BLaER1 treated with 17β-estradiol and CSF1 and Interleukin-3, amounts not matched to agents 10 nM and 100 nM (cell line): ENCODE results near the gene MT1A.

Source experiments
- H3K27ac ChIP-seq, 11 experiments: shearing (Covaris generic); formaldehyde crosslinking; 2 replicates each; pipeline ENCODE4 v1.8.1; 2022
- H3K27me3 ChIP-seq, 11 experiments: shearing (Covaris generic); formaldehyde crosslinking; 2 replicates each; pipeline ENCODE4 v1.8.1; 2022
- H3K36me3 ChIP-seq, 11 experiments: shearing (Covaris generic); formaldehyde crosslinking; 2 replicates each; pipeline ENCODE4 v1.8.1; 2022
- H3K4me1 ChIP-seq, 10 experiments: shearing (Covaris generic); formaldehyde crosslinking; 2 replicates each; pipeline ENCODE4 v1.8.1; 2022
- H3K4me2 ChIP-seq, 11 experiments: shearing (Covaris generic); formaldehyde crosslinking; 2 replicates each; pipeline ENCODE4 v1.8.1; 2022
- H3K4me3 ChIP-seq, 10 experiments: shearing (Covaris generic); formaldehyde crosslinking; 2 replicates each; pipeline ENCODE4 v1.8.1; 2022
- H3K9ac ChIP-seq, 11 experiments: shearing (Covaris generic); formaldehyde crosslinking; 2 replicates each; pipeline ENCODE4 v1.8.1; 2022
- H3K9me3 ChIP-seq, 11 experiments: shearing (Covaris generic); formaldehyde crosslinking; replicated peaks in 1 of 11; 2 replicates each; pipeline ENCODE4 v1.8.1; 2022
- H4K20me1 ChIP-seq, 11 experiments: shearing (Covaris generic); formaldehyde crosslinking; 2 replicates each; pipeline ENCODE4 v1.8.1; 2022
- Cebpa-rat ChIP-seq, 11 experiments: shearing (Covaris generic); IDR thresholded peaks; 2 replicates each; pipeline ENCODE4 v1.8.1; 2022

The MT1A gene

DNA sequence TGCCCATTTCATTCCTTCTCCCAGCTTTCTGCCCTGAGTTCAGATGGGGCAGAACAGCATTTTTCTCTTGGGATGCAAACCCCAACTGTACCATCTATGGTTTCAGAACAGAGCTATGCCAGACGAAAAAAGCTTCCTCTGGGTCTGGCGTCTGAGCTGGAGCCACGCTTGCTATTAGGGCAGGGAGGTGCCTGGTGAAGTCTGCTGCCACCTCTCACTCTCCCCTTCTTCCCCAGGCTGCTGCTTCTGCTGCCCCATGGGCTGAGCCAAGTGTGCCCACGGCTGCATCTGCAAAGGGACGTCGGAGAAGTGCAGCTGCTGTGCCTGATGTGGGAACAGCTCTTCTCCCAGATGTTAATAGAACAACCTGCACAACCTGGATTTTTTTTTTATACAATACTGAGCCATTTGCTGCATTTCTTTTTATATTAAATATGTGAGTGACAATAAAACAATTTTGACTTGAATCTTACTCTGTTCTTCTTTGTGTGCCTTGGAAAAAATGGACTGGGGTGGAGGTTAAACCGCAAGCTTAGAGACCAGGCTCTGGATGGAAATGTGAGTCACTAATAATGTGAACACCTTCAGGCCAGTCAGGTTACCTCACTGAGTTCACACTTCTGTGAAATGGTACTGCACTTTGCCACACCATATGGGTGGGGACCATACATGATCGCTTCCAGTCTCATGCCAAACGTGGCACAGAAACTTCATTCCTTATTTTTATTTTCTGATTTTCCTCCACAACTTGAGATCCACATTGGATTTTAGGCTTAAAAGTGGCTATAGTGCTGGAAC, 1.7 kb upstream of the MT1A start:
- H4K20me1 ChIP-seq, result peaks cover 0 to 59% (median 39%) of the 10 kb centered on the region in 11 experiments; a peak in 15 of 22 replicates
- peaks cover 100% of the 10 kb centered on the region in 11 experiments for H3K27me3 ChIP-seq

DNA sequence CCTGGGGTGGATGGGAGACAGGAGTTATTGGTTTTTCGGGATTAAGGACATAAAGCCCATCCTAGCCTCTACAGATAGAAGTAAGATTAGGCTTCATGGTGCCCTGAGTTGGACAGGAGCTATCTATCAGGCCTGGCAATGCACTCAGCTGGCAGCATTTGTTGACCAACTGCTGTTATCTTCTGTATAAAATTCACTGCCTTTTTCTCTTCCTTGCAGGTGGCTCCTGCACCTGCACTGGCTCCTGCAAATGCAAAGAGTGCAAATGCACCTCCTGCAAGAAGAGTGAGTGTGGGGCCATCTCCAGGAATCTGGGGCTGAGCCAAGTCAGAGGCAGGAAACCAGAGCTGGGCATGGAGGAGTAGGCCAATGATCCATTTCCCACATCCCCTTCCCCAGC, 579 bp downstream of the MT1A start:
- Histone ChIP-seq H3K9me3 (peaks cover 5 to 28% (median 17%) of the 10 kb centered on the region in 11 experiments; a peak in 18 of 22 replicates), H3K9ac (no peak overlapping the region), H3K4me3 (no peak overlapping the region), H3K27me3 (peaks cover 100% of the 10 kb centered on the region in 11 experiments), H4K20me1 (peaks cover 0 to 46% (median 21%) of the 10 kb centered on the region in 11 experiments; a peak in 13 of 22 replicates), H3K4me1 (peaks cover 0 to 4% (median 0%) of the 10 kb centered on the region in 10 experiments; a peak in 1 of 20 replicates), H3K36me3 (no peaks in the 10 kb centered on the region), H3K4me2 (no peak overlapping the region), H3K27ac (no peak overlapping the region)
- no peak for TF ChIP-seq Cebpa-rat (IDR thresholded peaks at IDR 0.05)

More for the DNA sequence above, 1.7 kb upstream of the MT1A start:
- TF ChIP-seq Cebpa-rat (IDR thresholded peaks at IDR 0.05), result no peak
- no peak overlapping the region for H3K4me2 ChIP-seq
- peaks cover 0 to 6% (median 4%) of the 10 kb centered on the region in 10 experiments; a peak in 4 of 20 replicates for H3K4me1 ChIP-seq
- peaks cover 5 to 28% (median 17%) of the 10 kb centered on the region in 11 experiments; a peak in 18 of 22 replicates for H3K9me3 ChIP-seq
- no peaks in the 10 kb centered on the region for H3K36me3 ChIP-seq
- no peak overlapping the region for H3K9ac ChIP-seq
- no peak overlapping the region for H3K27ac ChIP-seq
- H3K4me3 ChIP-seq, result no peak overlapping the region

DNA sequence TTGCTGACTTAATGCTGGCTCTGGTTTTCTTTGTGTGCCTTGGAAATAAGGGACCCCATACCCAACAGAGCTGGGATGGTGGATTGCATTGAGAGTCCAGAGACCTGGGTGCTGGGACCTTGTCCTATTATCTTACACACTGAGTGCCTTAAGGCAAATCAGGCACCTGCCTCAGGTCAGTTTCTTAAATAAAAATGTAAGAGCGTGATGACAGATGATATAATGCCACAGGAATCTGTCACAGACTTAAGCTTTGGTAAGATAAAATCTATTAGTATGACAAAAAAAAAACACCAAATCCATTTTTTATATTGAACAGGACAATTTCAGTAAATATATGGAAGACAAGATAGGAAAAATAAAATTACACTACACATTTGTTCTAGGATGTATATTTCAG, 1.6 kb downstream of the MT1A start:
- peaks cover 0 to 39% (median 18%) of the 10 kb centered on the region in 11 experiments; a peak in 13 of 22 replicates for H4K20me1 ChIP-seq
- H3K27ac ChIP-seq, result no peak overlapping the region
- H3K4me2 ChIP-seq, result no peak overlapping the region
- H3K36me3 ChIP-seq, result no peaks in the 10 kb centered on the region
- H3K9me3 ChIP-seq, result peaks cover 5 to 25% (median 17%) of the 10 kb centered on the region in 11 experiments; a peak in 18 of 22 replicates
- H3K9ac ChIP-seq, result no peak overlapping the region
- peaks cover 0 to 2% (median 0%) of the 10 kb centered on the region in 10 experiments; a peak in 1 of 20 replicates for H3K4me1 ChIP-seq
- TF ChIP-seq Cebpa-rat (IDR thresholded peaks at IDR 0.05), result no peak
- H3K4me3 ChIP-seq, result no peak overlapping the region
- peaks cover 100% of the 10 kb centered on the region in 11 experiments for H3K27me3 ChIP-seq

DNA sequence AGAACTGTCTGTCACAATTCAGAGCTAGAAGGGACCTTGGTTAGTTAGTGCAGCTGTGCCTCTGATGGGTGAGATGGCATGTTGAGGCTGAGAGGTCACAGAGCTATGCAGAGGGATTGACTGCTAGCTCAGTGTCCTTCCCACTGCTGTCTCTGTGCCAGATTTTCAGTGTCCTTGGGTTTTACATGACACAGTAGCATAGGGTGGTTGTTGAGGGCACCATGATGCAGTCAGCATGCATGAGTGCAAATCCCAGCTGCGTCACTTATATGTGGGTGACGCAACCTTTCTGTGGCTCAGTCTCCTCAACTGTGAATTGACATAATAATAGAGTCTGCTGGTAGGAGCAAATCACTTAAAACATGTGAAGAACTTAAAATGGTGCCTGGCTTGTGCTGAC, 2.7 kb downstream of the MT1A start:
- Histone ChIP-seq H3K4me1 (no peaks in the 10 kb centered on the region), H3K27ac (no peak overlapping the region), H3K4me2 (no peak overlapping the region), H3K9me3 (peaks cover 0 to 19% (median 13%) of the 10 kb centered on the region in 11 experiments; a peak in 17 of 22 replicates), H3K27me3 (peaks cover 94 to 100% (median 100%) of the 10 kb centered on the region in 11 experiments), H3K9ac (no peak overlapping the region), H3K4me3 (no peak overlapping the region), H3K36me3 (no peaks in the 10 kb centered on the region), H4K20me1 (peaks cover 0 to 28% (median 15%) of the 10 kb centered on the region in 11 experiments; a peak in 10 of 22 replicates)
- TF ChIP-seq Cebpa-rat (IDR thresholded peaks at IDR 0.05), result peak in 2 of 11 experiments; percentile 37 to 62; a peak in 3 of 22 replicates

DNA sequence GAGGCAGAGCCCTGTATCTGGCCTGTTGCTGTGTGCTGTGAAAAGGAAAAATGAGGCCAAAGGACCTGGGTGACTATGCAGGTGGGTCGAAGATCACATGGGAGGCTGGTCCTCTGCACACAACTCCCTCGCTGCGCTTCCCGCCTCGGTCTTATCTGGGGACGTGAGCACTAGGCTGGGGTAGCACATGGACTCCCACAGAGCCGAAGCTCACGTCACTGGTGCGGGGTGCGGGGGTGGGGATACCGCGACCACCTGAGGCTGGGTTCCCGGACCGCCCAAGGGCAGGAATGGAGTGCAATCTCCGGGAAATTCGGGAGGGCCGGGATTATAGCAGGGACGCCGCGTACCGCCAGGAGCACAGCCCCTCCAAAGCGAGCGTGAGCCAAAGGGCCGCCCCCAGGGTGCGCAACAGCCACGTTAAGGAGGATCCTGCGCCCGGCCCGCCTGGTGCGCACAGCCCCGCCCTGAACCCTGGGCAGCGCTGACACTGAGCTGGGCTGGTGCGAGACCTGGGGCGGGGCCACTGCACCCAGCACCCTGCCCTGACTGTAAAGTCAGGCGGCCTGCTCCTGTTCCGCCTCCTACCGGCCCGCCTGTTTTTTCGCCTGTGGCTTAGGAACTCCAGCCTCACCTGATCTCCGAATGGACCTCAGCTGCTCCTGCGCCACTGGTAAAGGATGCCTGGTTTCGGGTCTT, 4.8 kb downstream of the MT1A start:
- Histone ChIP-seq H3K9me3 (peaks cover 0 to 9% (median 6%) of the 10 kb centered on the region in 11 experiments; a peak in 17 of 22 replicates), H3K4me1 (no peaks in the 10 kb centered on the region), H3K36me3 (no peaks in the 10 kb centered on the region), H3K4me2 (no peak overlapping the region), H3K27me3 (peaks cover 94 to 100% (median 100%) of the 10 kb centered on the region in 11 experiments), H3K27ac (no peak overlapping the region), H3K9ac (no peak overlapping the region), H3K4me3 (no peak overlapping the region), H4K20me1 (peaks cover 0 to 21% (median 6%) of the 10 kb centered on the region in 11 experiments; a peak in 10 of 22 replicates)
- TF ChIP-seq Cebpa-rat (IDR thresholded peaks at IDR 0.05), result no peak

DNA sequence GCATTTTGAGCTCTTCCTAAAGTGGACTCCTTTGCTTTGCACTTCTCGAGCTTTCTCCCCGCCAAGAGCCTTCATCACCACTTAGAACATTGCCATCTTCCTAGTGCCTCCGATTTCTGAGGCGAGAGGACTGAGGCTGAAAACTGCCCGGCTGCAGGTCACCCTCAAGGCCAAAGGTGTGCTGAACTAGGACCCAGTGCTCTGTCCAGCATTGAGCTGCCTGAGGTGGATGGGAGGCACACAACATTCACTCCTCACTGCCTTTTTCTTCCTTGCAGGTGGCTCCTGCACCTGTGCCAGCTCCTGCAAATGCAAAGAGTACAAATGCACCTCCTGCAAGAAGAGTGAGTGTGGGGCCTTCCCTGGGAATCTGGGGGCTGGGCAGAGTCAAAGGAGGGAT, 5.4 kb downstream of the MT1A start:
- H3K4me2 ChIP-seq, result no peak overlapping the region

DNA sequence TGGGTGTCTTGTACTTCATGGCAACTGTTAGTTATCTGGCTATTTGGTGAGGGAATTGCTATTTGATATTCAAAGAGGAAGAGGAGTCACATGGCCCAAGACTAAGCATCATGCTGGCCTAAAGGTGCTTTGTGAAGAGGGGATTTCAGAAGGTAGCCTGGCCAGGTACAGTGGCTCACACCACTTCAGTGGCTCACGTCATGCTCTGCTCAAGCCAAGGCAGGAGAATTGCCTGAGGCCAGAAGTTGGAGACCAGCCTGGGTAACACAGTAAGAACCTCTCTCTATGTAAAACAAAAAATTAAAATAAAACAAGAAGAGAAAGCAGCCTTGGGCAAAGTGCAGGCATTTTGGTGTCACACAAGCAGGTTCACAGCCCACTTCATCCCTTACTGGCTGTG, 6.8 kb downstream of the MT1A start:
- H3K4me1 ChIP-seq, result no peaks in the 10 kb centered on the region
- no peak overlapping the region for H3K27ac ChIP-seq
- H4K20me1 ChIP-seq, result peaks cover 0 to 15% (median 0%) of the 10 kb centered on the region in 11 experiments; a peak in 10 of 22 replicates
- no peak overlapping the region for H3K4me3 ChIP-seq
- H3K9me3 ChIP-seq, result no peaks in the 10 kb centered on the region
- no peak overlapping the region for H3K9ac ChIP-seq
- no peak overlapping the region for H3K4me2 ChIP-seq
- H3K36me3 ChIP-seq, result no peaks in the 10 kb centered on the region
- no peak for TF ChIP-seq Cebpa-rat (IDR thresholded peaks at IDR 0.05)
- H3K27me3 ChIP-seq, result peaks cover 79 to 100% (median 96%) of the 10 kb centered on the region in 11 experiments

More for the DNA sequence above, 5.4 kb downstream of the MT1A start:
- Histone ChIP-seq H3K4me1 (no peaks in the 10 kb centered on the region), H3K9me3 (peaks cover 0 to 3% (median 0%) of the 10 kb centered on the region in 11 experiments; a peak in 5 of 22 replicates), H3K27me3 (peaks cover 93 to 100% (median 100%) of the 10 kb centered on the region in 11 experiments), H3K27ac (no peak overlapping the region), H4K20me1 (peaks cover 0 to 19% (median 3%) of the 10 kb centered on the region in 11 experiments; a peak in 10 of 22 replicates), H3K9ac (no peak overlapping the region), H3K36me3 (no peaks in the 10 kb centered on the region), H3K4me3 (no peak overlapping the region)
- TF ChIP-seq Cebpa-rat (IDR thresholded peaks at IDR 0.05), result no peak

DNA sequence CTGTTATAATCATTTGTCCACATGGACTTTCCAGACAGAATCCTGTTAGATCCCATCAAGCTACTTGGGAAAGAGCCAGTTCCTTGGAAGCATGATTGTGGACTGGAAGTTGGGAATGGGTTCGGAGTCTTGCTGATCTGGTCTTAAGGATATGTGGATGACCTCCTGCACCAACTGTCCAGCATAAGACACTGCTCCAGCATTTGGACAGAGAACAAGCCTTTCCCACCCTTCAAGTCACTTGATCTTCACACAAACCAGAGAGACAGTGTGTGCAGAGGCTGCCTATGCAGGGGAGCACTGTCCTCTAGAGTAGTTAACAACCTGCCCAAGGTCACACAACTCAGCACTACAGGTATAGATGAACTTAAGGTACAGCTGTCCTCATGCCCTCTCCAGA, 7.4 kb downstream of the MT1A start:
- H4K20me1 ChIP-seq, result peaks cover 0 to 15% (median 0%) of the 10 kb centered on the region in 11 experiments; a peak in 10 of 22 replicates
- peaks cover 73 to 98% (median 91%) of the 10 kb centered on the region in 11 experiments for H3K27me3 ChIP-seq
- no peak overlapping the region for H3K4me3 ChIP-seq
- no peak for TF ChIP-seq Cebpa-rat (IDR thresholded peaks at IDR 0.05)
- no peak overlapping the region for H3K9ac ChIP-seq
- H3K36me3 ChIP-seq, result no peaks in the 10 kb centered on the region
- H3K27ac ChIP-seq, result no peak overlapping the region
- H3K4me1 ChIP-seq, result no peaks in the 10 kb centered on the region
- H3K9me3 ChIP-seq, result no peaks in the 10 kb centered on the region
- no peak overlapping the region for H3K4me2 ChIP-seq
